BLaER1 treated with 17β-estradiol and CSF1 and Interleukin-3, amounts not matched to agents 10 nM and 100 nM (cell line): ENCODE results near the gene AKAP6.

Experiments used
- H3K27ac ChIP-seq, 11 experiments: shearing (Covaris generic); formaldehyde crosslinking; 2 replicates each; pipeline ENCODE4 v1.8.1; 2022
- H3K27me3 ChIP-seq, 11 experiments: shearing (Covaris generic); formaldehyde crosslinking; 2 replicates each; pipeline ENCODE4 v1.8.1; 2022
- H3K36me3 ChIP-seq, 11 experiments: shearing (Covaris generic); formaldehyde crosslinking; 2 replicates each; pipeline ENCODE4 v1.8.1; 2022
- H3K4me1 ChIP-seq, 10 experiments: shearing (Covaris generic); formaldehyde crosslinking; 2 replicates each; pipeline ENCODE4 v1.8.1; 2022
- H3K4me2 ChIP-seq, 11 experiments: shearing (Covaris generic); formaldehyde crosslinking; 2 replicates each; pipeline ENCODE4 v1.8.1; 2022
- H3K4me3 ChIP-seq, 10 experiments: shearing (Covaris generic); formaldehyde crosslinking; 2 replicates each; pipeline ENCODE4 v1.8.1; 2022
- H3K9ac ChIP-seq, 11 experiments: shearing (Covaris generic); formaldehyde crosslinking; 2 replicates each; pipeline ENCODE4 v1.8.1; 2022
- H3K9me3 ChIP-seq, 11 experiments: shearing (Covaris generic); formaldehyde crosslinking; replicated peaks in 1 of 11; 2 replicates each; pipeline ENCODE4 v1.8.1; 2022
- H4K20me1 ChIP-seq, 11 experiments: shearing (Covaris generic); formaldehyde crosslinking; 2 replicates each; pipeline ENCODE4 v1.8.1; 2022
- Cebpa-rat ChIP-seq, 11 experiments: shearing (Covaris generic); IDR thresholded peaks; 2 replicates each; pipeline ENCODE4 v1.8.1; 2022

Gene AKAP6

GRCh38 chr14:32620303-32620702 lies 291.2 kb downstream of the AKAP6 start:
- peaks cover 0 to 6% (median 0%) of the 10 kb centered on the region in 10 experiments; a peak in 4 of 20 replicates for H3K4me1 ChIP-seq
- no peaks in the 10 kb centered on the region for H3K27me3 ChIP-seq
- H4K20me1 ChIP-seq, result no peaks in the 10 kb centered on the region
- H3K9me3 ChIP-seq, result 0 out of 22 replicates have a peak, but pooled peaks cover 0 to 3% (median 0%) of the 10 kb centered on the region in 11 experiments
- H3K4me2 ChIP-seq, result no peak overlapping the region
- no peak overlapping the region for H3K27ac ChIP-seq
- no peak overlapping the region for H3K9ac ChIP-seq
- no peak for TF ChIP-seq Cebpa-rat (IDR thresholded peaks at IDR 0.05)
- H3K36me3 ChIP-seq, result no peaks in the 10 kb centered on the region
- no peak overlapping the region for H3K4me3 ChIP-seq

- H3K27ac ChIP-seq, result no peak overlapping the region
- H3K9ac ChIP-seq, result no peak overlapping the region
- H3K27me3 ChIP-seq, result no peaks in the 10 kb centered on the region
- H3K9me3 ChIP-seq, result 0 out of 22 replicates have a peak, but pooled peaks cover 0 to 3% (median 0%) of the 10 kb centered on the region in 11 experiments
- no peaks in the 10 kb centered on the region for H3K36me3 ChIP-seq
- H3K4me1 ChIP-seq, result peaks cover 0 to 6% (median 0%) of the 10 kb centered on the region in 10 experiments; a peak in 4 of 20 replicates
- TF ChIP-seq Cebpa-rat (IDR thresholded peaks at IDR 0.05), result no peak
- H4K20me1 ChIP-seq, result no peaks in the 10 kb centered on the region
- H3K4me2 ChIP-seq, result no peak overlapping the region
- no peak overlapping the region for H3K4me3 ChIP-seq
Observed at GRCh38 chr14:32620724-32621123, 291.6 kb downstream of the AKAP6 start.

- Histone ChIP-seq H3K4me1 (peaks cover 0 to 6% (median 0%) of the 10 kb centered on the region in 10 experiments; a peak in 4 of 20 replicates), H3K27ac (no peak overlapping the region), H3K4me3 (no peak overlapping the region), H3K27me3 (no peaks in the 10 kb centered on the region), H3K9me3 (no peaks in the 10 kb centered on the region), H3K4me2 (no peak overlapping the region), H3K9ac (no peak overlapping the region), H3K36me3 (no peaks in the 10 kb centered on the region), H4K20me1 (no peaks in the 10 kb centered on the region)
- no peak for TF ChIP-seq Cebpa-rat (IDR thresholded peaks at IDR 0.05)
Observed at GRCh38 chr14:32621585-32621984, 292.5 kb downstream of the AKAP6 start.

- Histone ChIP-seq H3K4me1 (peaks cover 0 to 12% (median 0%) of the 10 kb centered on the region in 10 experiments; a peak in 4 of 20 replicates), H4K20me1 (no peaks in the 10 kb centered on the region), H3K27ac (no peak overlapping the region), H3K4me3 (no peak overlapping the region), H3K9ac (no peak overlapping the region), H3K27me3 (no peaks in the 10 kb centered on the region), H3K4me2 (0 out of 22 replicates have a peak overlapping the region, but pooled peaks of 1 of the 11 experiments have one; percentile 4), H3K36me3 (no peaks in the 10 kb centered on the region), H3K9me3 (no peaks in the 10 kb centered on the region)
- TF ChIP-seq Cebpa-rat (IDR thresholded peaks at IDR 0.05), result no peak
Observed at GRCh38 chr14:32622742-32623141, 293.6 kb downstream of the AKAP6 start.

- Histone ChIP-seq H3K27ac (no peak overlapping the region), H3K9me3 (no peaks in the 10 kb centered on the region), H3K4me3 (no peak overlapping the region), H3K9ac (no peak overlapping the region), H3K36me3 (no peaks in the 10 kb centered on the region), H3K27me3 (no peaks in the 10 kb centered on the region), H3K4me1 (peaks cover 0 to 13% (median 0%) of the 10 kb centered on the region in 10 experiments; a peak in 4 of 20 replicates), H4K20me1 (no peaks in the 10 kb centered on the region), H3K4me2 (no peak overlapping the region)
- no peak for TF ChIP-seq Cebpa-rat (IDR thresholded peaks at IDR 0.05)
Observed at GRCh38 chr14:32623300-32624093, 294.4 kb downstream of the AKAP6 start.

- no peaks in the 10 kb centered on the region for H3K9me3 ChIP-seq
- no peaks in the 10 kb centered on the region for H3K27me3 ChIP-seq
- H3K4me3 ChIP-seq, result no peak overlapping the region
- no peaks in the 10 kb centered on the region for H4K20me1 ChIP-seq
- no peaks in the 10 kb centered on the region for H3K36me3 ChIP-seq
- TF ChIP-seq Cebpa-rat (IDR thresholded peaks at IDR 0.05), result no peak
- H3K4me1 ChIP-seq, result peaks cover 0 to 13% (median 0%) of the 10 kb centered on the region in 10 experiments; a peak in 4 of 20 replicates
- no peak overlapping the region for H3K27ac ChIP-seq
- H3K9ac ChIP-seq, result no peak overlapping the region
- no peak overlapping the region for H3K4me2 ChIP-seq
Observed at GRCh38 chr14:32625211-32625610, 296.1 kb downstream of the AKAP6 start.

GRCh38 chr14:32627545-32628298 lies 298.6 kb downstream of the AKAP6 start:
- peaks cover 0 to 9% (median 0%) of the 10 kb centered on the region in 10 experiments; a peak in 3 of 20 replicates for H3K4me1 ChIP-seq
- no peak for TF ChIP-seq Cebpa-rat (IDR thresholded peaks at IDR 0.05)
- H4K20me1 ChIP-seq, result no peaks in the 10 kb centered on the region
- H3K4me2 ChIP-seq, result peak overlapping the region in 2 of 11 experiments; percentile 10 to 19; a peak in 1 of 22 replicates
- H3K27me3 ChIP-seq, result no peaks in the 10 kb centered on the region
- no peak overlapping the region for H3K9ac ChIP-seq
- H3K4me3 ChIP-seq, result no peak overlapping the region
- no peaks in the 10 kb centered on the region for H3K9me3 ChIP-seq
- no peaks in the 10 kb centered on the region for H3K36me3 ChIP-seq
- no peak overlapping the region for H3K27ac ChIP-seq

- Histone ChIP-seq H3K4me3 (no peak overlapping the region), H3K9ac (no peak overlapping the region), H3K9me3 (no peaks in the 10 kb centered on the region), H3K27me3 (no peaks in the 10 kb centered on the region), H3K4me2 (no peak overlapping the region), H3K27ac (no peak overlapping the region), H3K4me1 (peaks cover 0 to 8% (median 0%) of the 10 kb centered on the region in 10 experiments; a peak in 1 of 20 replicates), H3K36me3 (no peaks in the 10 kb centered on the region), H4K20me1 (no peaks in the 10 kb centered on the region)
- no peak for TF ChIP-seq Cebpa-rat (IDR thresholded peaks at IDR 0.05)
Observed at GRCh38 chr14:32629236-32629635, 300.1 kb downstream of the AKAP6 start.

GRCh38 chr14:32630701-32631100 lies 301.6 kb downstream of the AKAP6 start:
- H3K9ac ChIP-seq, result no peak overlapping the region
- H3K4me1 ChIP-seq, result peaks cover 0 to 17% (median 0%) of the 10 kb centered on the region in 10 experiments; a peak in 3 of 20 replicates

More at GRCh38 chr14:32630701-32631100, 301.6 kb downstream of the AKAP6 start:
- H3K27ac ChIP-seq, result no peak overlapping the region
- no peaks in the 10 kb centered on the region for H3K27me3 ChIP-seq
- H3K4me3 ChIP-seq, result no peak overlapping the region
- TF ChIP-seq Cebpa-rat (IDR thresholded peaks at IDR 0.05), result no peak
- H4K20me1 ChIP-seq, result no peaks in the 10 kb centered on the region
- H3K9me3 ChIP-seq, result no peaks in the 10 kb centered on the region
- no peak overlapping the region for H3K4me2 ChIP-seq
- H3K36me3 ChIP-seq, result no peaks in the 10 kb centered on the region
